Ectodermal cell (in vitro differentiated cells): Measurements from ENCODE around the gene OLIG2.

ENCODE experiments used
- H3K27ac ChIP-seq: 2 replicates; pipeline ENCODE4 v1.7.0; 2013; ENCODE audit warnings: mild to moderate bottlenecking, low read depth, low read length; ENCODE audit not compliant: insufficient read depth, poor library complexity, severe bottlenecking
- H3K27me3 ChIP-seq: 2 replicates; pipeline ENCODE4 v1.7.0; 2013; ENCODE audit warnings: mild to moderate bottlenecking, low read length; ENCODE audit not compliant: insufficient read depth, control insufficient read depth, poor library complexity, severe bottlenecking
- H3K36me3 ChIP-seq: one replicate; pipeline ENCODE4 v1.7.0; 2013; ENCODE audit warnings: low read length; ENCODE audit not compliant: control insufficient read depth, insufficient read depth
- H3K4me1 ChIP-seq: one replicate; pipeline ENCODE4 v1.7.0; 2013; ENCODE audit warnings: low read length; ENCODE audit not compliant: control insufficient read depth, insufficient read depth
- H3K4me3 ChIP-seq: 2 replicates; pipeline ENCODE4 v1.7.0; 2013; ENCODE audit warnings: low read depth, low read length, control low read depth; ENCODE audit not compliant: insufficient read depth
- H3K9me3 ChIP-seq: 2 replicates; pipeline ENCODE4 v1.7.0; 2013; ENCODE audit warnings: mild to moderate bottlenecking, low read length, moderate library complexity; ENCODE audit not compliant: control insufficient read depth
- WGBS, 2 experiments: methylation state at CpG; one replicate each; pipeline ENCODE4 v1.1.7; 2013; ENCODE audit warnings: missing lambda C conversion rate in 2 of 2; 5-methylcytosine and 5-hydroxymethylcytosine counted together

OLIG2 gene

GRCh38 chr21:33070998-33071769 is 45.4 kb downstream of the OLIG2 start:
- Histone ChIP-seq H3K27ac (no peak overlapping the region), H3K9me3 (no peaks in the 10 kb centered on the region), H3K36me3 (no peaks in the 10 kb centered on the region), H3K4me1 (peaks cover 20% of the 10 kb centered on the region), H3K27me3 (peaks cover 99% of the 10 kb centered on the region), H3K4me3 (peak overlapping the region; percentile 19)
- 1% methylated on average over 69 of the region's 69 CpGs for WGBS, 2 experiments

DNA sequence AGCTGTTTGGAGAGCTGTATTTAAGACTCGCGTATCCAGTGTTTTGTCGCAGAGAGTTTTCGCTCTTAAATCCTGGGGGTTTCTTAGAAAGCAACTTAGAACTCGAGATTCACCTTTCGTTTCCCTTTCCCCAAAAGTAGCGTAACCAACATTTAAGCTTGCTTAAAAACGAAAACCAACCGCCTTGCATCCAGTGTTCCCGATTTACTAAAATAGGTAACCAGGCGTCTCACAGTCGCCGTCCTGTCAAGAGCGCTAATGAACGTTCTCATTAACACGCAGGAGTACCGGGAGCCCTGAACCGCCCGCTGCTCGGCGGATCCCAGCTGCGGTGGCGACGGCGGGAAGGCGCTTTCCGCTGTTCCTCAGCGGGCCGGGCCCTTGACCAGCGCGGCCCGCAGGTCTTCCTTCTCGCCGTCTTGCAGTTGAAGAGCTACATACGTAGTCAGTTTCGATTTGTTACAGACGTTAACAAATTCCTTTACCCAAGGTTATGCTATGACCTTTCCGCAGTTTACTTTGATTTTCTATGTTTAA is 46.1 kb downstream of the OLIG2 start:
- no peak overlapping the region for H3K4me3 ChIP-seq
- H3K36me3 ChIP-seq = no peaks in the 10 kb centered on the region
- H3K9me3 ChIP-seq = no peaks in the 10 kb centered on the region
- peaks cover 99% of the 10 kb centered on the region for H3K27me3 ChIP-seq
- H3K4me1 ChIP-seq = peaks cover 20% of the 10 kb centered on the region
- H3K27ac ChIP-seq = no peak overlapping the region
- 2% methylated on average over 37 to 38 of the region's 38 CpGs for WGBS, 2 experiments

DNA sequence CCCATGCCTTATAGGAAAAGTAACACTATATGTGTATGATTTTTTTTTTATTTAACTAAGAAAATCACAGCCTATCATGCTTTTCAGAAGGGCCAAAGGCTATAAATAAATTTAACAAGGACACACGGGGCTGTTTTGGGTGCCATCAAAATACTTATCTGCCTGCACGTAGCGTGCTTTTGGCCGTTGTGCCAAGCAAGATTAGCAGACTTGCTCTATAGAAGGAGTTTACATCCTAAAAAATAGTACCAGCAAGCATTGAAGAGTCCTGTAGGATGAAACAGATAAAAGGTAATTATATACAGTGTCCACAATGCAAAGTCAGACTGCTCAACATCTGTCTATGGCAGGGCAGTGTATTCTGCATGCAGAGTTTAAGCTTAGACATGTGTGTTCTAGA is 47.9 kb downstream of the OLIG2 start:
- Histone ChIP-seq H3K36me3 (no peaks in the 10 kb centered on the region), H3K27me3 (peaks cover 97% of the 10 kb centered on the region), H3K27ac (no peak overlapping the region), H3K4me3 (no peak overlapping the region), H3K4me1 (peaks cover 20% of the 10 kb centered on the region), H3K9me3 (no peaks in the 10 kb centered on the region)
- 77 to 89% methylated on average over 4 of the region's 4 CpGs for WGBS, 2 experiments

DNA sequence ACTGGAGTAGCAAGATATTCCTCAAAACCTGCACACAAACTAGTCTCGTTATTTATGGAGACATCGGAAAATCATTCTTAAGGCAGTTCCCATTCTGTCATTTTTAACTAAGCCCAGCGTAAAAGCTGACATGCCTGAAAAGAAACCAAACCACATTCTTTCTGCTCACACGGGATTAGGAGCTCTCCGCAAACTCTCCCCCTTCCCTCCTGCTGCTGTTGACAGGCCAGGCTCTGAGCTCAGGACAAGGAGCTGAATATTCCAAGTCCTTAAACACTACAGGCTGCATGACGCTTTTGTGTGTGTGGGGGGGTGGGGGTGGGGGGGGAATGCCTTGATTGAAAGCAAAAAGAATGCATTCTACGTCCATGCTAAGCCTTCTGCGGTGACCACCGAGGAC is 49.4 kb downstream of the OLIG2 start:
- H3K27me3 ChIP-seq = peaks cover 82% of the 10 kb centered on the region

DNA sequence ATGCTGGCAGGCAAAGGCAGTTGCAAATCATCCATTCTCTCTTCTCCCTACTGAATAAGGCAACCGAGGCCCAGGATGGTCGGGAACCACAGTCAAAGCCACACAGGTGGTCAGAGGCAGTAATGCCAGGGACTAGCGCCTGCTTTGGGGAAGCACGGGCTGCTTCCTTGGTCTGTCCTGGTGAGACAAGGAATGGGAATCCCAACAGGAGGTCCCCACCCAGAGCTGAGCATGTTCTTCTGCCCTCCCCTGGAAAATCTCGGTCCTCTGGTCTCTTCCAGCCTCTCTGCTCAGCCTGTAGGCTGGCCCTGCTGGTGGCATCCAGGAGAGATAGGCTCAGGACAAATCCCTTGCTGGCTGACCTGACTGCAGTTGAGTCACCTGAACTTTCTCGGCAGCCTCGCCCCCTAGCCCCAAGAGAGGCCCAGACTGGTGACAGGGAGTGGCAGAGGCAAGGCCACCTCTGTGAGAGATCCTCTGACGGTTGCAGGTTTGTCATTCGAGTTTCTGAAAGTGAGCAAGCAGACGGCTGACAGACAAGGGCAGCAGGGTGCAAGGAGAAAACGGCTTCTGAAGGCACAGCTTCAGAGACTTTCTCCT is 50.0 kb downstream of the OLIG2 start:
- H3K27ac ChIP-seq = no peak overlapping the region
- peaks cover 76% of the 10 kb centered on the region for H3K27me3 ChIP-seq
- H3K36me3 ChIP-seq = no peaks in the 10 kb centered on the region
- H3K4me1 ChIP-seq = peaks cover 25% of the 10 kb centered on the region
- H3K4me3 ChIP-seq = no peak overlapping the region
- 19 to 25% methylated on average over 11 of the region's 11 CpGs for WGBS, 2 experiments
- H3K9me3 ChIP-seq = no peaks in the 10 kb centered on the region

More for the DNA sequence above, 49.4 kb downstream of the OLIG2 start:
- Histone ChIP-seq H3K27ac (no peak overlapping the region), H3K4me1 (peaks cover 25% of the 10 kb centered on the region), H3K9me3 (no peaks in the 10 kb centered on the region), H3K4me3 (no peak overlapping the region), H3K36me3 (no peaks in the 10 kb centered on the region)
- 9 to 11% methylated on average over 9 of the region's 9 CpGs for WGBS, 2 experiments

GRCh38 chr21:33076600-33077329 is 51.0 kb downstream of the OLIG2 start:
- Histone ChIP-seq H3K9me3 (no peaks in the 10 kb centered on the region), H3K4me3 (no peak overlapping the region), H3K36me3 (no peaks in the 10 kb centered on the region), H3K27ac (no peak overlapping the region), H3K27me3 (peaks cover 66% of the 10 kb centered on the region), H3K4me1 (peaks cover 15% of the 10 kb centered on the region)
- 87 to 88% methylated on average over 9 to 10 of the region's 11 CpGs for WGBS, 2 experiments
